Panc1 (cell line): ENCODE results near the gene FHAD1. TPM values are rescaled to one million over a fixed set of nuclear protein-coding genes. Genes with fewer than 3 reads are reported as not detected.

Experiments used
- ATAC-seq: fragments of 200-7000 bp; cut with Tn5 transposase; 2 replicates; pipeline ENCODE4 v1.9.1; 2020; ENCODE audit warnings: mild to moderate bottlenecking, moderate library complexity
- BruUV-seq: library from RNA; stranded (reverse); fragments of 400-500 nt; replicated peaks from 2 replicates; lab custom pipeline; 2021; lab: Mats Ljungman, UMichigan
- CTCF ChIA-PET: fragments of 300-600 bp; sonication (Branson Sonifier 250); formaldehyde crosslinking; loops from one replicate; lab custom pipeline; 2022; ENCODE audit warnings: antibody characterized with exemption; lab: Charles Lee
- POLR2A ChIA-PET: fragments of 300-600 bp; sonication (Branson Sonifier 250); formaldehyde crosslinking; loops from one replicate; lab custom pipeline; 2022; ENCODE audit warnings: antibody characterized with exemption; lab: Charles Lee
- DNase-seq: peaks from one replicate; pipeline ENCODE4 v3.0.0-alpha.2; 2010; ENCODE audit warnings: low read depth, low spot score
- H3K27ac ChIP-seq: 2 replicates; pipeline ENCODE4 v1.5.1; 2011; ENCODE audit warnings: mild to moderate bottlenecking, low read length, inconsistent platforms
- H3K27me3 ChIP-seq: fragments of 200-500 bp; sonication (Bioruptor generic); 2 replicates; pipeline ENCODE4 v1.6.0; 2014; ENCODE audit warnings: low read length, inconsistent platforms; ENCODE audit not compliant: control insufficient read depth, insufficient read depth
- H3K36me3 ChIP-seq: fragments of 200-500 bp; sonication (Bioruptor generic); 2 replicates; pipeline ENCODE4 v1.5.1; 2014; ENCODE audit warnings: inconsistent platforms, mild to moderate bottlenecking, low read length, moderate library complexity; ENCODE audit not compliant: control insufficient read depth, insufficient read depth
- H3K4me1 ChIP-seq: 2 replicates; pipeline ENCODE4 v1.5.1; 2011; ENCODE audit warnings: inconsistent platforms, mild to moderate bottlenecking, low read length, moderate library complexity; ENCODE audit not compliant: control insufficient read depth, insufficient read depth
- H3K4me3 ChIP-seq, 2 experiments: 2 replicates each; pipeline ENCODE4 v1.5.1; 2011 to 2012; ENCODE audit warnings: low read depth in 2 of 2, low read length in 2 of 2, mild to moderate bottlenecking in 2 of 2, inconsistent platforms in 1 of 2, moderate library complexity in 1 of 2
- H3K9me3 ChIP-seq: fragments of 200-500 bp; sonication (Bioruptor generic); 2 replicates; pipeline ENCODE4 v1.5.1; 2014; ENCODE audit warnings: low read depth, mild to moderate bottlenecking, inconsistent platforms, low read length, moderate library complexity; ENCODE audit not compliant: control insufficient read depth, insufficient read depth
- POLR2AphosphoS5 ChIP-seq: IDR thresholded peaks from 2 replicates; pipeline ENCODE4 v1.6.1; 2012; ENCODE audit warnings: mild to moderate bottlenecking, low read depth, low read length, moderate library complexity
- SIN3A ChIP-seq: IDR thresholded peaks from 2 replicates; pipeline ENCODE4 v1.6.1; 2012; ENCODE audit warnings: low read depth, mild to moderate bottlenecking, low read length, moderate library complexity, borderline replicate concordance; ENCODE audit not compliant: insufficient read depth
- in situ Hi-C: cut with HindIII; loops from 2 replicates; pipeline ENCODE4 v1.10.0; 2016; ENCODE audit warnings: low sequenced_read_pairs, low pct_unique_long_range_greater_than_20kb
- intact Hi-C: fragments of 100-400 bp; cut with micrococcal nuclease; formaldehyde crosslinking; loops from one replicate; pipeline ENCODE4 v1.10.0; 2022; ENCODE audit not compliant: unreplicated experiment
- total RNA-seq: library from RNA; stranded (reverse); gene quantifications from one replicate; pipeline ENCODE4 v1.2.1, GENCODE V29; 2021; ENCODE audit not compliant: unreplicated experiment
- TF ChIP-seq, protein P1 (sequence below), 2 experiments: IDR thresholded peaks; 2 replicates each; pipeline ENCODE4 v1.6.1; 2011 to 2012; ENCODE audit warnings: low read depth in 2 of 2, control low read depth in 1 of 2, low read length in 1 of 2, mild to moderate bottlenecking in 1 of 2, moderate library complexity in 1 of 2; ENCODE audit not compliant: insufficient read depth in 1 of 2
- TF ChIP-seq, protein P2 (sequence below): fragments of 450-650 bp; IDR thresholded peaks from 2 replicates; pipeline ENCODE4 v1.5.1; 2017; ENCODE audit warnings: mild to moderate bottlenecking

Gene FHAD1
- total RNA-seq, 1 experiment from 2014 or later, result 0.23 TPM

DNA sequence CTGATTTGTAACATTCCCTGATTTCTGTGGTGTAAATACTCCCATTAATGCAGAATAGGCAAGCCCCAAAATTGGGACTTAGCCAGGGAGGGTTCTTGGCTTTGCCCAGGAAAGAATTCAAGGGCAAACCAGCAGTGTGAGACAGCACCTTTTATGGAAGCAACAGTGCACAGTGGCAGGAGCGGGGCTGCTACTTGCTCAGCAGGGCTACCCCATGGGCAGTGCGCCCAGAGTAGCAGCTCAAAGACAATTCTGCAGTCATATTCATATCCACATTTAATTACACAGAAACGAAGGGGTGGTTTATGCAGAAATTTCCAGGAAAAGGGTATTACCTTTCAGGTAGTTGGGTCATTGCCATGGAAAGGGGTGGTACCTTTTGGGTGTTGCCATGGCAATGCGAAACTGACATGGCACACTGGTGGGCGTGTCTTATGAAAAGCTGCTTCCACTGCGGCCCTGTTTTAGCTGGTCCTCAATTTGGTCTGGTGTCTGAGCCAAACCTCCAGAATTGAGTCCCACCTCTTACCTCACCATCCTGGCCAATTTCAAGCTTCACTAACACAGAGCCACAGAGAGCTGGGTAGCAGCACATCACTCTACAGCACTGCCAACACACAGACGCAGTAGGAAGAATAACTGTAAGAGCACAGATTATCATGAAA lies 35.9 kb downstream of the FHAD1 start:
- intact Hi-C loops, result no loop called here
- POLR2A ChIA-PET, result interaction anchor here (0.6 kb wide), 1 partner anchor 119 kb away, joined by 3 read pairs; no protein-coding TSS in a partner anchor
- BruUV-seq, result no TSS peak
- in situ Hi-C loops, result loop anchor here (5.0 kb wide), 1 partner anchor 146 kb away; no protein-coding TSS in a partner anchor
- no peak for ATAC-seq
- no peaks in the 10 kb centered on the region for H3K4me1 ChIP-seq
- H3K27ac ChIP-seq, result no peak overlapping the region
- CTCF ChIA-PET, result interaction anchor here (0.7 kb wide), 1 partner anchor 126 kb away, joined by 3 read pairs; no protein-coding TSS in a partner anchor
- TF ChIP-seq, protein P1, sequence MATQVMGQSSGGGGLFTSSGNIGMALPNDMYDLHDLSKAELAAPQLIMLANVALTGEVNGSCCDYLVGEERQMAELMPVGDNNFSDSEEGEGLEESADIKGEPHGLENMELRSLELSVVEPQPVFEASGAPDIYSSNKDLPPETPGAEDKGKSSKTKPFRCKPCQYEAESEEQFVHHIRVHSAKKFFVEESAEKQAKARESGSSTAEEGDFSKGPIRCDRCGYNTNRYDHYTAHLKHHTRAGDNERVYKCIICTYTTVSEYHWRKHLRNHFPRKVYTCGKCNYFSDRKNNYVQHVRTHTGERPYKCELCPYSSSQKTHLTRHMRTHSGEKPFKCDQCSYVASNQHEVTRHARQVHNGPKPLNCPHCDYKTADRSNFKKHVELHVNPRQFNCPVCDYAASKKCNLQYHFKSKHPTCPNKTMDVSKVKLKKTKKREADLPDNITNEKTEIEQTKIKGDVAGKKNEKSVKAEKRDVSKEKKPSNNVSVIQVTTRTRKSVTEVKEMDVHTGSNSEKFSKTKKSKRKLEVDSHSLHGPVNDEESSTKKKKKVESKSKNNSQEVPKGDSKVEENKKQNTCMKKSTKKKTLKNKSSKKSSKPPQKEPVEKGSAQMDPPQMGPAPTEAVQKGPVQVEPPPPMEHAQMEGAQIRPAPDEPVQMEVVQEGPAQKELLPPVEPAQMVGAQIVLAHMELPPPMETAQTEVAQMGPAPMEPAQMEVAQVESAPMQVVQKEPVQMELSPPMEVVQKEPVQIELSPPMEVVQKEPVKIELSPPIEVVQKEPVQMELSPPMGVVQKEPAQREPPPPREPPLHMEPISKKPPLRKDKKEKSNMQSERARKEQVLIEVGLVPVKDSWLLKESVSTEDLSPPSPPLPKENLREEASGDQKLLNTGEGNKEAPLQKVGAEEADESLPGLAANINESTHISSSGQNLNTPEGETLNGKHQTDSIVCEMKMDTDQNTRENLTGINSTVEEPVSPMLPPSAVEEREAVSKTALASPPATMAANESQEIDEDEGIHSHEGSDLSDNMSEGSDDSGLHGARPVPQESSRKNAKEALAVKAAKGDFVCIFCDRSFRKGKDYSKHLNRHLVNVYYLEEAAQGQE (IDR thresholded peaks at IDR 0.05; ENCODE audit: insufficient read depth in 1 of 2, low read depth in 2 of 2, low read length in 1 of 2), result no peak
- TF ChIP-seq SIN3A (no peak), POLR2AphosphoS5 (no peak)
- TF ChIP-seq, protein P2, sequence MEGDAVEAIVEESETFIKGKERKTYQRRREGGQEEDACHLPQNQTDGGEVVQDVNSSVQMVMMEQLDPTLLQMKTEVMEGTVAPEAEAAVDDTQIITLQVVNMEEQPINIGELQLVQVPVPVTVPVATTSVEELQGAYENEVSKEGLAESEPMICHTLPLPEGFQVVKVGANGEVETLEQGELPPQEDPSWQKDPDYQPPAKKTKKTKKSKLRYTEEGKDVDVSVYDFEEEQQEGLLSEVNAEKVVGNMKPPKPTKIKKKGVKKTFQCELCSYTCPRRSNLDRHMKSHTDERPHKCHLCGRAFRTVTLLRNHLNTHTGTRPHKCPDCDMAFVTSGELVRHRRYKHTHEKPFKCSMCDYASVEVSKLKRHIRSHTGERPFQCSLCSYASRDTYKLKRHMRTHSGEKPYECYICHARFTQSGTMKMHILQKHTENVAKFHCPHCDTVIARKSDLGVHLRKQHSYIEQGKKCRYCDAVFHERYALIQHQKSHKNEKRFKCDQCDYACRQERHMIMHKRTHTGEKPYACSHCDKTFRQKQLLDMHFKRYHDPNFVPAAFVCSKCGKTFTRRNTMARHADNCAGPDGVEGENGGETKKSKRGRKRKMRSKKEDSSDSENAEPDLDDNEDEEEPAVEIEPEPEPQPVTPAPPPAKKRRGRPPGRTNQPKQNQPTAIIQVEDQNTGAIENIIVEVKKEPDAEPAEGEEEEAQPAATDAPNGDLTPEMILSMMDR, result no peak
- H3K4me3 ChIP-seq, result no peak overlapping the region
- peaks cover 2% of the 10 kb centered on the region; the same call in 1 of the 2 replicates for H3K27me3 ChIP-seq
- no peak for DNase-seq
- H3K36me3 ChIP-seq, result no peaks in the 10 kb centered on the region
- no peaks in the 10 kb centered on the region for H3K9me3 ChIP-seq

DNA sequence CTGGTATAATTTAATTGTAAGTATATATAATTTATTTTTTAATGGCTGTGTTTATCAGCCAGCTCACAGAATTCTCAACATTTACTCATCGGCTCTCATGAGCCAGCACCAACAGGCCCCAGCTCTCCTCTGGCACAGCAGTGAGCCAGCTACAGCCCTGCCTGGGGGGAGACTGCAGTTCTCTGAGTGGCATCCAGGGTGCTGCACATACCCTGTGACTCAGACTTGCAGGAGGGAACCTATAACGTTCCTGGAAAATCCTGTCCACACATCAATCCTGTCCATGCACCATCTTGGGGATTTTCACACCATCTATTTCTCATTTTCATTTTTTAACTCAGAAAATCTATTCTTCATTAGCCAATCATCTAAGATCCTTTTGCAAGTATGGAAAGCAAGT lies 36.5 kb downstream of the FHAD1 start:
- in situ Hi-C loops, result loop anchor here (5.0 kb wide), 1 partner anchor 146 kb away; no protein-coding TSS in a partner anchor
- DNase-seq, result no peak
- POLR2A ChIA-PET, result no interaction called here

More for the DNA sequence above, 36.5 kb downstream of the FHAD1 start:
- Histone ChIP-seq H3K27me3 (no peaks in the 10 kb centered on the region; the same call in 1 of the 2 replicates), H3K4me3 (no peak overlapping the region), H3K9me3 (no peaks in the 10 kb centered on the region), H3K27ac (no peak overlapping the region), H3K4me1 (no peaks in the 10 kb centered on the region), H3K36me3 (no peaks in the 10 kb centered on the region)
- ATAC-seq, result peak; percentile 71
- TF ChIP-seq, protein P1 (IDR thresholded peaks at IDR 0.05; ENCODE audit: insufficient read depth in 1 of 2, low read depth in 2 of 2, low read length in 1 of 2), result no peak
- BruUV-seq, result no TSS peak
- intact Hi-C loops, result no loop called here
- CTCF ChIA-PET, result interaction anchor here (0.7 kb wide), 1 partner anchor 126 kb away, joined by 3 read pairs; no protein-coding TSS in a partner anchor
